Stimulated activated naive CD8-positive, alpha-beta T cell treated with anti-CD3 and anti-CD28 coated beads, Interleukin-15, amount 100 ng/mL, for 72 hours (primary cell): ENCODE results near the gene UBTF.
A peak's percentile ranks its signal among the peaks of the same experiment; 100 is the strongest.
"Not testable (repeated sequence)": the region's sequence is repeated elsewhere in the genome, so short reads cannot be mapped to it uniquely, and the experiment has no call there.

ENCODE experiments used
- ATAC-seq: fragments of 150-1000 bp; cut with Tn5 transposase; 2 replicates; pipeline ENCODE4 v1.10.0; 2021; ENCODE audit warnings: mild to moderate bottlenecking, moderate library complexity
- DNase-seq, 2 donors: peaks; one replicate each; pipeline ENCODE4 v3.0.0; 2021 to 2022
- H3K27ac Mint-ChIP-seq, 2 donors: one replicate each; pipeline ENCODE4 v1.8.0; 2022; ENCODE audit warnings: mild to moderate bottlenecking in 2 of 2, mixed read lengths in 2 of 2, moderate library complexity in 2 of 2
- H3K27me3 Mint-ChIP-seq: one replicate; pipeline ENCODE4 v1.8.0; 2022; ENCODE audit warnings: mixed read lengths
- H3K4me1 Mint-ChIP-seq: one replicate; pipeline ENCODE4 v1.8.0; 2022; ENCODE audit warnings: mild to moderate bottlenecking, mixed read lengths
- H3K4me3 Mint-ChIP-seq, 2 donors: one replicate each; pipeline ENCODE4 v1.8.0; 2022; ENCODE audit warnings: mild to moderate bottlenecking in 2 of 2, mixed read lengths in 2 of 2, moderate library complexity in 1 of 2
- H3K9me3 Mint-ChIP-seq, 2 donors: one replicate each; pipeline ENCODE4 v1.8.0; 2022; ENCODE audit warnings: mixed read lengths in 2 of 2

UBTF gene

DNA sequence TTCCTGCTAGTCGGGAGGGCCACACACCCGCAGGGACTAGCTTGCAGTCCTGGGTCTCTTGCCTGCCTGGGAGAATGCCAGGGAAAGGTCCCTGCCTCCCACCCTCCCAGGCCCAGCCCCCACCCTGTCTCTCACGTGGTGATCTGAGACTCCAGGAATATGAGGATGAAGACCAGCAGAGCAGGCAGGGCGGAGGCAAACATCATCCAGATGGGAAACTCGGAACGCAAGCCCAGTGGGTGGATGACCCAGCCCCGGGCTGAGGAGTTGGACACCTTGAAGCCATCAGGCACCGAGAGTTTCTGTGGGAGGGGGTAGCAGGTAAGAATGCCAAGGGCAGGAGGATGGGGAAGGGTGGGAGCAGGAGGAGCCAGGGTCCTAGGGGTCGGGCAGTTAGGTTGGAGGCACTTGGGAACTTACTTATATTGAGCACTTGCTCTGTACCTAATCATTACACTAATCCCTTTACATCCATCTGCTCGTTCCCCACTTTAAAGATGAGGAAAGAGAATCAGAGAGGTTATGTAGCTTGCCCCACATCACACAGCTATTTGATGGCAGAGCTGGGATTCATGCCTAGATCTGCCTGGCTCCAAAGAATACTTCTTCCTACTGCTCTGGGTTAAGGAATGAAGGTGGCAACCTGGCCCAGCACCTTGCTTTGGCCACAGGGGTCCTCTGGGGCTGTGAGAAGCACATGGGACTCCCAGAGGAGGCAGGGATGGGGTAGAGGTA, 35.1 kb upstream of the UBTF start:
- peak overlapping the region in 1 of 2 donors; percentile 69 for H3K27ac Mint-ChIP-seq
- H3K4me3 Mint-ChIP-seq: no peak overlapping the region
- no peak for DNase-seq
- no peak for ATAC-seq
- H3K27me3 Mint-ChIP-seq: no peaks in the 10 kb centered on the region
- H3K4me1 Mint-ChIP-seq: peaks cover 8% of the 10 kb centered on the region
- no peaks in the 10 kb centered on the region for H3K9me3 Mint-ChIP-seq

DNA sequence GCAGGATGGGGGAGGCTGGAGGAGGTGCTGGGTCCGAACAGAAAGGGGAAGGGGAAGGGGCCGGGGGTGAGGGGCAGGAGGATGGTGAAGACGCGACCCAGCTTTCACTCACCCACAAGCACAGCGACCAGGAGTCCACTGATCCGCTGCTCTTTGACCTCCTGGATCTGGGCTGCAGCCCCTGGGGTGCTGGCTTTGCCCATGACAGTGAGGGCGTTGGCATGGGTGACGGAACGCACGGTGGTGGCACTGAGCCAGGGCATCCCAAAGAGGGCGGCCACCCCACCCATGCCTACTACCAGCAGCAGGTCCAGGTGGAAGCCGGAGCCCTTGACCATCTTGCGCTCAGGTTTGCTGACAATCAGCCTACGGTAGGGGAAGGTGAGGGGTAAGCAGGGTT, 33.5 kb upstream of the UBTF start:
- H3K4me3 Mint-ChIP-seq: no peak overlapping the region
- H3K27ac Mint-ChIP-seq: no peak overlapping the region
- ATAC-seq: no peak
- no peaks in the 10 kb centered on the region for H3K27me3 Mint-ChIP-seq
- H3K9me3 Mint-ChIP-seq: no peaks in the 10 kb centered on the region
- H3K4me1 Mint-ChIP-seq: peaks cover 23% of the 10 kb centered on the region
- DNase-seq: no peak

DNA sequence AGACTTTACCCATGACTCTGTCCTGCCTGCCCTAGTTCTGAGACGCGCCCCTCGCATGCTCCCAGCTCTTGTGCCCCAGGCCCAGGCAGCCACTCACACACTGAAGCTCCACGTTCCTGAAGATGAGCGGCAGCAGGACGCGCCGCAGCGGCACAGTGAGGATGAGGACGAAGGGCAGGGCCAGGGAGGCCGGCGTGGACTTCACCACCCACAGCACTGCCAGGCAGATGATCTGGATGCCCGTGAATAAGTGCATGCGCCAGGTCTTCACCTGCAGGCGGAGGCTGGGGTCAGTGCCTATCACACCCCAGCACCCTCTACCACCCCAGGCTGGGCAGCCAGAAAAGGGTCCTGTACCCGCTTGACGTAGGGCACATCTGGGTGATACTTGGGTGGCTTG, 31.6 kb upstream of the UBTF start:
- no peak overlapping the region for H3K27ac Mint-ChIP-seq
- H3K27me3 Mint-ChIP-seq: no peaks in the 10 kb centered on the region
- DNase-seq (no peak), ATAC-seq (no peak)
- H3K9me3 Mint-ChIP-seq: no peaks in the 10 kb centered on the region
- no peak overlapping the region for H3K4me3 Mint-ChIP-seq
- peaks cover 42% of the 10 kb centered on the region for H3K4me1 Mint-ChIP-seq

DNA sequence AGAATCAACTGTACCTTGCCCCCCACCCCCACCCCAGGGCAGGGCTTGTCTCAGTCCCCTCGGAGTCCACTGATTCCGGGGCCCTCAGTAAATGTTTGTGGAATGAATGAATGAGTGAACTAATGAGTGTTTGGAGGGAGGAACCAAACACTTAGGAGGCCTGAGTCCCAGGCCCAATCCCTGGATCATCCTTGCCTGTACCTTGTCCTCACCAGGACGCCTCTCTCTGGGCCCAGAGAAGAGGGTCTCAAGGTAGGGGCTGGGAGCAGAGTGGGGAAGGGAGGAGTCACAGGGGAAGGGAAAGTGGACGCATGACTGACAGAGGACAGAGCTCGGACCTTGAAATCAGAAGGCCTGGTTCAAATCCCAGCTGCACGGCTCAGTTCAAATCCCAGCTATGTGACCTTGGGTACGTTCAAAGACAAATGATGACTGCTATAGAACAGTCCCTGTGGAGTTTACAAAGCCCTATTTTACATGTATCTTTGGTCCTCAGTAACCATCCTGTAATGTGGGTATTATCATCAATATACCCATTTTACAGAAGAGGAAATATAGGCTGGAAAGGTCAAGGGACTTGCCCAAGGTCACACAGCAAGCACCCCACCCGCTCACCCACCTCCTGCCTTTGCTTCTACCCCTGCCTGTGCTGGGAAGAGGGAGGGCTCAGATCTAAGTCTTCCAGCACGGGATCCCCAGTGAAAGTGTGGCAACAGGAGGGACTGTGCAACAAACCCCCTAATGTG, 30.2 kb upstream of the UBTF start:
- H3K4me3 Mint-ChIP-seq: no peak overlapping the region
- no peak for ATAC-seq
- H3K4me1 Mint-ChIP-seq: peaks cover 56% of the 10 kb centered on the region
- no peaks in the 10 kb centered on the region for H3K9me3 Mint-ChIP-seq
- H3K27ac Mint-ChIP-seq: no peak overlapping the region
- no peaks in the 10 kb centered on the region for H3K27me3 Mint-ChIP-seq
- DNase-seq: no peak

DNA sequence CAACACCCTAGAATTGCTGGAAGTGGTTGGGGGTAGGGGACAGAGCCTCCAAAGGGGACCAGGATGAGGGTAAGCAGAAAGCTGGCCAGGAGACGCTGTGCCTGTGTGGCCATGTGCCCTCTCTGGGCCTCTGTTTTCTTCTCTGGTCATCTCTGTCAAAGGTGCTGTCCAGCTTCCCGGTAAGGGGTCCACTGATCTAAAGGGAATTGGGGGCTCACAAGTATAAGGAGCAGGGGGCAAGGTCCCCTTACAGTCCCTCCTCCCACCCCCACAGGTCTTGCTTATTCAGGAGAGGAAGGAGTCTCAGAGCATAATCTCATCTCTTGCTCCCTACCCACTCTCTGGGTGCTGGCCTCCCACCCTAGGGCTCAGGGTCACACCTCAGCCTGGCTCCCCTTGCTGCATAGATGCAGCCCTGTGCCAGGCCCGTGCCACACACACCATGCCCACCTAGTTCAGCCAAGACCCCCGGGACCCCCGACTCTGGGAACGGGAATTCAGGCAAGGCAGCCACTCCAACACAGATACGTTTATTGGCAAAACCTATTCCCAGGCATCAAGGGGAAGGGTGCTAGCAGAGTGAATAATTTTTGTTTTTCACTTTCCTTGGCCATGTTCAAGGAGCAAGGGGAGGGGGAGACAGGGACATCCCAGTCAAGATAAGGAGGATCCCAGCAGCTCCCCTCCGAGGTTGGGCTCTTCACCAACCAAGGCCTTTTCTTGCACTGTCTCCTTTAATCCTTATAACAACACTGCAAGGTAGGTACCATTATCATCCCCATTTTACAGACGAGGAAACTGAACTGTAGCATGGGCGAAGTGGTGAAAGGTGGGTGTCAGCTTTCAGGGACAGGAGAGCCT, 28.6 kb upstream of the UBTF start:
- ATAC-seq (no peak), DNase-seq (no peak)
- Mint-ChIP-seq H3K27ac (peak overlapping the region; percentile 57 to 89), H3K4me3 (peak overlapping the region in 1 of 2 donors; percentile 25), H3K9me3 (no peaks in the 10 kb centered on the region), H3K27me3 (no peaks in the 10 kb centered on the region), H3K4me1 (peaks cover 56% of the 10 kb centered on the region)

DNA sequence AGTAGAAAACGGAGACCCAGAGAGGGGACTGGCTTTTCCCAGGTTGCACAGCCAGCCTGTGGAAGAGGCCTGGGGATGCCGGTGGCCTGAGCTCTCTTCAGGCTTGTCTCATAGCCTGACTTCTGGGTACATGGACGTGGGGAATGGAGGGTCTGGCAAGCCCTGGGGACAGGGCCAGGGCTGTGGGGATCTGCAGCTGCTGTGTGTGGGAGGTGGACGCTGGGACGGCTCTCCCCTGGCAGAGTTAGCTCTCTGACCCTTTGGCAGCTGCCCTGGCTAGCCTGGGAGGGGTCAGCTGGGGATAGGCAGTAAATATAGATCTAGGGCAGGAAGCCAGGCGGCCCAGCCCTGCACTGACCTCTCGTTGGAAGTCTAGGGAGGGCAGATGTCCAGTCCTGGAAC, 28.0 kb upstream of the UBTF start:
- ATAC-seq (no peak), DNase-seq (no peak)
- Mint-ChIP-seq H3K27me3 (no peaks in the 10 kb centered on the region), H3K4me3 (peak overlapping the region in 1 of 2 donors; percentile 25), H3K9me3 (no peaks in the 10 kb centered on the region), H3K27ac (peak overlapping the region in 1 of 2 donors; percentile 89), H3K4me1 (peaks cover 56% of the 10 kb centered on the region)

DNA sequence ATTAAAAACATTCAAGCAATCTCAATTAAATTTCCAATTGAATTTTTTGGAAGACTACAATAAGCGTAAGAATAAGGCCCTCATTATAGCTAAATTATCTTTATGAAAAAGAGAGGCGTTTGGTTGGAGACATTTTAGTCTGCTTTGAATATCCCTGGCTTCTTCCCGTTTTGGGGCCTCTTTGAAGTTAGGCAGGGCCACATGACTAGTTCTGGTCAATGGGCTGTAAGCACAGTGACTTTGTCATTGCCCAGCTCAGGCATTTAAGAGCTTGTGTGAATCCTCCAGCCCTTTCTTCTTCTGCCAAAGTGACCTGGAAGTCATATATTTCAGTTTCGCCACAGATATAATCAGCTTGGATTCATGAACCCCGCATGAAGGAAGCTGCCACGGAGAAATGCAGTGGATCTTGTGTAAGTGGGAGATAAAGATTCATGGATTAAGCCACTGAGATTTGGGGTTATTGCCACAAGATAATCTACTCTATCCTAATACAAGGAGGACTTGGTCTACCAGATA, 21.7 kb upstream of the UBTF start:
- Mint-ChIP-seq H3K4me3 (no peak overlapping the region), H3K9me3 (no peaks in the 10 kb centered on the region), H3K27ac (no peak overlapping the region), H3K27me3 (no peaks in the 10 kb centered on the region), H3K4me1 (peaks cover 20% of the 10 kb centered on the region)
- no peak for DNase-seq
- ATAC-seq: no peak

DNA sequence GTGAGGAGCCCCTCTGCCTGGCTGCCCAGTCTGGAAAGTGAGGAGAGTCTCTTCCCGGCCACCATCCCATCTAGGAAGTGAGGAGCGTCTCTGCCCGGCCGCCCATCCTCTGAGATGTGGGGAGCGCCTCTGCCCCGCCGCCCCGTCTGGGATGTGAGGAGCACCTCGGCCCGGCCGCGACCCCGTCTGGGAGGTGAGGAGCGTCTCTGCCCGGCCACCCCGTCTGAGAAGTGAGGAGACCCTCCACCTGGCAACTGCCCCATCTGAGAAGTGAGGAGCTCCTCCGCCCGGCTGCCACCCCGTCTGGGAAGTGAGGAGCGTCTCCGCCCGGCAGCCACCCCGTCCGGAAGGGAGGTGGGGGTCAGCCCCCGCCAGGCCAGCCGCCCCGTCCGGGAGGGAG, 18.4 kb upstream of the UBTF start:
- not testable (repeated sequence) for H3K4me3 Mint-ChIP-seq, H3K9me3 Mint-ChIP-seq, H3K27ac Mint-ChIP-seq, DNase-seq, H3K27me3 Mint-ChIP-seq, ATAC-seq
- H3K4me1 Mint-ChIP-seq: peaks cover 21% of the 10 kb centered on the region

DNA sequence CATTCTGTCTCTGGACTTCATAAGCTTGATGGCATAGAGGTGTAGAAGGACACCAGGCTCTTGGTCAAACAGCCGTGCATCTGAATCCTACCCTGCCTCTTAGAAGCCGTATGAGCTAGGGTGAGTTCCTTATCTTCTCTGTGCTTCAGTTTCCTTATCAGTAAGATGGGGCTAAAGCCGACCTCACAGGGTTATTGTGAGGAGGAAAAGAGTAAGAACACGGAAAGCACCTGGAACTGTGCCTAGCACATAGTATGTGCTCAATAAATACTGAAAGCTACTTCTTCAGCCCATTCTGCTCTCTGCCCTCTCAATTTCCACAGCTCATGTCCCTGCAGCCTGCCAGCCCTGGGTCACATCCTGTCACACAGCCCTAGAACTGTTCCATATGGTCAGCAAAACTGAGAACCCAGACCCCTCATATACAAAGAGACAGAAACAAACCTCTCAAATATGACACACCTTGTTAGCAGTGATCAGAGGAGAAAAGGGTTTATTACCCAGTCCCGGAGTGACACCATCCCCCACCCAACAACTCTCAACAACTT, 17.0 kb upstream of the UBTF start:
- no peak overlapping the region for H3K27ac Mint-ChIP-seq
- no peaks in the 10 kb centered on the region for H3K9me3 Mint-ChIP-seq
- H3K4me3 Mint-ChIP-seq: no peak overlapping the region
- H3K4me1 Mint-ChIP-seq: peaks cover 21% of the 10 kb centered on the region
- no peak for DNase-seq
- ATAC-seq: no peak
- no peaks in the 10 kb centered on the region for H3K27me3 Mint-ChIP-seq

DNA sequence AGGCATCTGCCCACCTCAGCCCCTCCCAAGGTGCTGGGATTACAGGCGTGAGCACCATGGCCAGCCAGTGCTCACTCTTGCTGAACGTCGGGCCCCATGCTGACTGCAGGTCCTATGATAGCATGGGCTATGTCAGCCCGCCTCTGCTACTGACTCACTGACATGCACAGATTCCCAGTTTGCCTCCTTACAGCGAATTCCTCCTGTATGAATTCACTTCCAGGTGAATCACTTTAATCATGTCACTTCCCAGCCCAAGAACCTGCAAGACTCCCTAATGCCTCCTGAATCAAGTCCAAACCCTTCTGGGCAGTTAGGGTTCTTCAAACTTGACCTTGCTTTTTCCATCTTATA, 16.1 kb upstream of the UBTF start:
- ATAC-seq: no peak
- Mint-ChIP-seq H3K27me3 (no peaks in the 10 kb centered on the region), H3K4me1 (peaks cover 21% of the 10 kb centered on the region), H3K4me3 (no peak overlapping the region), H3K9me3 (no peaks in the 10 kb centered on the region), H3K27ac (peak overlapping the region in 1 of 2 donors; percentile 1)
- DNase-seq: no peak

DNA sequence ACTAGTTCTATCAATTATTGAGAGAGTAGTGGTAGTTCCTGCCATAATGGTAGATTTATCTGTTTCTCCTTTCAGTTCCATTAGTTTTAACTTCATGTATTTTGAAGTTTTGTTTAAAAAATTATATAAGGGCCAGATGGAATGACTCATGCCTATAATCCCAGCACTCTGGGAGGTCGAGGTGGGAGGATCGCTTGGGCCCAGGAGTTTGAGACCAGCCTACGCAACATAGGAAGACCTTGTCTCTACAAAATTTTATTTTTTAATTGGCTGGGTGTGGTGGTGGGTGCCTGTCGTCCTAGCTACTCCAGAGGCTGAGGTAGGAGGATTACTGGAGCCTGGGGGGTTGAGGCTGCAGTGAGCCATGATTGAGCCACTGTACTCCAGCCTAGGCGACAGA, 14.1 kb upstream of the UBTF start:
- Mint-ChIP-seq H3K27me3 (no peaks in the 10 kb centered on the region), H3K27ac (peak overlapping the region in 1 of 2 donors; percentile 63), H3K4me3 (no peak overlapping the region), H3K9me3 (no peaks in the 10 kb centered on the region), H3K4me1 (peaks cover 21% of the 10 kb centered on the region)
- DNase-seq (no peak), ATAC-seq (no peak)

DNA sequence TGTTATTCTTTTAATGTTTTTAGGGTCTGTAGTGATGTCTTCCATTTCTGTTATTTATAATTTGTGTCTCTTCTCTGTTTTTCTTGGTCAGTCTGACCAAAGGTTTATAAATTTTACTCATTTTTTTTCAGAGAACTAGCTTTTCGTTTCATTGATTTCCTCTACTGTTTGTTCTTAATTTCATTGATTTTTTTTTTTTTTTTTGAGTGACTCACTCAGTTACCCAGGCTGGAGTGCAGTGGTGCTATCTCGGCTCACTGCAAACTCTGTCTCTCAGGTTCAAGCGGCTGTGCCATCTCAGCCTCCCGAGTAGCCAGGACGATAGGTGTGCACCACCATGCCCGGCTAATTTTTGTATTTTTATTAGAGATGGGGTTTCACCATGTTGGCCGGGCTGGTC, 12.6 kb upstream of the UBTF start:
- Mint-ChIP-seq H3K27me3 (no peaks in the 10 kb centered on the region), H3K27ac (no peak overlapping the region), H3K4me1 (peaks cover 21% of the 10 kb centered on the region), H3K9me3 (no peaks in the 10 kb centered on the region), H3K4me3 (no peak overlapping the region)
- DNase-seq: no peak
- ATAC-seq: no peak

DNA sequence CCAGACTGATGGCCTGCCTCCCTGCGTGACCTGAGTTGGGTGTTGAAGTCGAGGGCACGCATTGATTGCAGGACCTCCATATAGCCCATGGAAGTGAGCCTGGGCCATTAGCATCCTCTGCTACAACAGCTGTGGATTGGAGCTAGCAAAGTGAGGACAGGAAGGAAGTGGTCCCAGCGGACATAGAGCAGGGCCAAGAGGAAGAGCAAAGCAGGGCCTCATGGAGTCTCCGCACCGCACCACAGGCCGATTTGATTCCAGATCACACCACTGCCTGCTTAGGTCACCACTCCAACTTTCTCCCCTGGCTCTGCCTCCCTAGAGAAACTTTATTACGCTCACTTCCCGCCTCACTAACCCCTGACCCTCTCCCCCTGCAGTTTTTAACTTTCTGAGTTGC, 10.7 kb upstream of the UBTF start:
- Mint-ChIP-seq H3K27ac (no peak overlapping the region), H3K27me3 (no peaks in the 10 kb centered on the region), H3K4me1 (peaks cover 5% of the 10 kb centered on the region), H3K9me3 (no peaks in the 10 kb centered on the region), H3K4me3 (no peak overlapping the region)
- ATAC-seq (no peak), DNase-seq (no peak)

DNA sequence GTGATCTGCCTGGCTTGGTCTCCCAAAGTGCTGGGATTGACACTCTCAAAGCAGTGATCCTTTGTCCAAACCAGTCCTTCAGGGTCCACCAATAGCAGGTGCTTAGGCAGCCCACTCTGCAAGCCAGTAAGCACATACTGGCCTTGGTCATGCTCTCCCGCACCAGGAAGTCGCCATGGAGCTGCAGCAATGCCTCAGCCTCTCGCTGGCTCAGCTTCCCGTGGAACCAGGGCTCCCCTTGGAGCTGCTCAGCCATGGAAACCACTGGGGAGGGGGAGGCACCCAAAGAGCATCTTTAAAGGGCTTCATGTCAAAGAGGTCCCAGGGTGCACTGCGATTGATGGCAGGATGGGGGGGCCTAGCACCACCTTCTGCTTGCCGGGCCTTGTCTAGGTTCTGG, 9.6 kb upstream of the UBTF start:
- H3K4me1 Mint-ChIP-seq: no peaks in the 10 kb centered on the region
- DNase-seq (no peak), ATAC-seq (no peak)
- no peaks in the 10 kb centered on the region for H3K27me3 Mint-ChIP-seq
- no peak overlapping the region for H3K27ac Mint-ChIP-seq
- H3K9me3 Mint-ChIP-seq: no peaks in the 10 kb centered on the region
- H3K4me3 Mint-ChIP-seq: no peak overlapping the region

DNA sequence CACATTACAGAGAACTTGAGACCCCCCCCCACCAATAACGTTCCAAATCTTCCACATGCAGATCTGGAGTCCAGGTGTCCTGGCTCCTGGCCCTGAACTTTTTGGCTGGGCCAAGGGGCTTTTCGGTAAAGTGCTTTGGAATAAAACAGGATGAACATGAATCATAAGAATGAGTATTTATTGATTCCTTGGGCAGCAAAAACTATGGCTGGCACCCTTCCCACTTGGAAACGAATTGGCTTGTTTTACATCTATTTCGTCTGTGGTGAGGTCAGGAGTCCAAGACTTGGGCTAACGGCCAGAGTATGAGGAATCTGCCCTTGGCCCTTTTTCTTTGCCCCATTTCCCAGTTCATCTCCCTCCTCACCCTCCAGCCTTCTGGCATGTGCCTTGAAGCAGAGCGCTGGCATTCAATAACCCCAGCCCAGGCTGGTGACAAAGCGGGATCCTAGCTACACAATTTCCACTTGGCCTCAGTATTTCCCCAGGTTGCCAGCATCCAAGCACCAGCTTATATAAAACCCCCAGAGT, 4.1 kb upstream of the UBTF start:
- no peaks in the 10 kb centered on the region for H3K27me3 Mint-ChIP-seq
- H3K27ac Mint-ChIP-seq: no peak overlapping the region
- H3K9me3 Mint-ChIP-seq: no peaks in the 10 kb centered on the region
- no peak overlapping the region for H3K4me3 Mint-ChIP-seq
- DNase-seq (no peak), ATAC-seq (no peak)
- peaks cover 8% of the 10 kb centered on the region for H3K4me1 Mint-ChIP-seq
